ENCODE results near the gene WDR4. TPM values are rescaled to one million over a fixed set of nuclear protein-coding genes. Genes with fewer than 3 reads are reported as not detected.

WDR4 gene
- total and polyA plus RNA-seq, 2 of the 13 experiments (the other 11 are each of a cell fraction or from before 2014, with no cell fraction given) = 11.3 to 14.4 TPM

- TF ChIP-seq TP53 (CRISPR knock-in tag; conservative IDR thresholded peaks at IDR 0.05) (peak; percentile 80; the same call in 1 of the 2 replicates), DR1 (CRISPR knock-in tag; IDR thresholded peaks at IDR 0.05) (peak; percentile 85), ZNF556 (CRISPR knock-in tag; IDR thresholded peaks at IDR 0.05; ENCODE audit: borderline replicate concordance) (no peak; the same call in 1 of the 2 replicates), TFE3 (CRISPR knock-in tag; IDR thresholded peaks at IDR 0.05) (peak; percentile 32), ATF4 (CRISPR knock-in tag; IDR thresholded peaks at IDR 0.05) (peak in 1 of 2 experiments; percentile 11; a peak in 1 of 4 replicates), NFATC3 (CRISPR knock-in tag; IDR thresholded peaks at IDR 0.05) (no peak; the same call in 1 of the 2 replicates), THRA (CRISPR knock-in tag; IDR thresholded peaks at IDR 0.05; ENCODE audit: borderline replicate concordance) (peak; percentile 35; the same call in 1 of the 2 replicates), ATF2 (CRISPR knock-in tag; IDR thresholded peaks at IDR 0.05) (peak; percentile 45; the same call in 1 of the 2 replicates), ZNF143 (CRISPR knock-in tag; IDR thresholded peaks at IDR 0.05) (peak; percentile 27; the same call in 1 of the 2 replicates), TAF1 (CRISPR knock-in tag; IDR thresholded peaks at IDR 0.05) (peak; percentile 98), ZNF639 (CRISPR knock-in tag; conservative IDR thresholded peaks at IDR 0.05) (peak; percentile 19; the same call in 1 of the 2 replicates), MYC (CRISPR knock-in tag; IDR thresholded peaks at IDR 0.05; ENCODE audit: borderline replicate concordance) (peak; percentile 80; the same call in 1 of the 2 replicates), AGO1 (IDR thresholded peaks at IDR 0.05; ENCODE audit: low read depth, low read length, poor library complexity, severe bottlenecking) (peak; percentile 28)
Measured at GRCh38 chr21:42892931-42893755, 13.8 kb upstream of the WDR4 start, which contains the start of gene NDUFV3 (continued).

Data from HepG2 (cell line).